Mesendoderm (in vitro differentiated cells): ENCODE measurements around the gene CD7.

Source experiments
- DNase-seq: peaks from one replicate; pipeline ENCODE4 v3.0.0; 2013
- H2AK5ac ChIP-seq: 2 replicates; pipeline ENCODE4 v1.6.1; 2013; ENCODE audit warnings: low read length, inconsistent platforms
- H2BK120ac ChIP-seq: 2 replicates; pipeline ENCODE4 v1.6.1; 2013; ENCODE audit warnings: low read depth, mild to moderate bottlenecking, low read length, moderate library complexity, mixed read lengths
- H2BK15ac ChIP-seq: replicated peaks from 2 replicates; pipeline ENCODE4 v1.6.1; 2013; ENCODE audit warnings: low read depth, mild to moderate bottlenecking, moderate library complexity
- H2BK5ac ChIP-seq: 2 replicates; pipeline ENCODE4 v1.6.1; 2013; ENCODE audit warnings: low read length, inconsistent platforms
- H3K18ac ChIP-seq: 2 replicates; pipeline ENCODE4 v1.6.1; 2013; ENCODE audit warnings: mild to moderate bottlenecking, low read length, mixed read lengths
- H3K23ac ChIP-seq: one replicate; pipeline ENCODE4 v1.6.1; 2013; ENCODE audit warnings: low read length
- H3K27ac ChIP-seq: 2 replicates; pipeline ENCODE4 v1.5.1; 2013; ENCODE audit warnings: low read depth, mild to moderate bottlenecking, inconsistent platforms, low read length, moderate library complexity
- H3K27me3 ChIP-seq: 2 replicates; pipeline ENCODE4 v1.6.1; 2013; ENCODE audit warnings: low read length, control low read depth, mild to moderate bottlenecking, inconsistent platforms; ENCODE audit not compliant: insufficient read depth, poor library complexity
- H3K36me3 ChIP-seq: 2 replicates; pipeline ENCODE4 v1.6.1; 2013; ENCODE audit warnings: low read length, inconsistent platforms; ENCODE audit not compliant: control insufficient read depth, insufficient read depth
- H3K4ac ChIP-seq: one replicate; pipeline ENCODE4 v1.6.1; 2013; ENCODE audit warnings: low read depth, mild to moderate bottlenecking, low read length, moderate library complexity
- H3K4me1 ChIP-seq: 2 replicates; pipeline ENCODE4 v1.6.1; 2013; ENCODE audit warnings: low read depth, low read length, inconsistent platforms; ENCODE audit not compliant: control insufficient read depth
- H3K4me2 ChIP-seq: 2 replicates; pipeline ENCODE4 v1.6.1; 2013; ENCODE audit warnings: low read length
- H3K4me3 ChIP-seq: 2 replicates; pipeline ENCODE4 v1.5.1; 2013; ENCODE audit warnings: mild to moderate bottlenecking, low read length
- H3K56ac ChIP-seq: one replicate; pipeline ENCODE4 v1.6.1; 2013; ENCODE audit warnings: low read length
- H3K79me1 ChIP-seq: 2 replicates; pipeline ENCODE4 v1.6.1; 2013; ENCODE audit warnings: low read length, inconsistent platforms
- H3K79me2 ChIP-seq: 2 replicates; pipeline ENCODE4 v1.6.1; 2013; ENCODE audit warnings: mild to moderate bottlenecking, low read length; ENCODE audit not compliant: control insufficient read depth, insufficient read depth
- H3K9ac ChIP-seq: 2 replicates; pipeline ENCODE4 v1.6.1; 2013; ENCODE audit warnings: low read length, inconsistent platforms
- H4K5ac ChIP-seq: one replicate; pipeline ENCODE4 v1.6.1; 2013; ENCODE audit warnings: low read length
- H4K8ac ChIP-seq: one replicate; pipeline ENCODE4 v1.6.1; 2013; ENCODE audit warnings: low read depth, mild to moderate bottlenecking, control low read depth, low read length, moderate library complexity
- WGBS: extraction: QIAGEN DNeasy Blood & Tissue Kit; methylation state at CpG from one replicate; pipeline ENCODE4 v1.1.7; 2013; ENCODE audit warnings: low lambda C conversion rate, missing lambda C conversion rate; ENCODE audit not compliant: insufficient coverage; ENCODE audit errors: extremely low coverage; 5-methylcytosine and 5-hydroxymethylcytosine counted together

CD7 gene

GRCh38 chr17:82334622-82335394, 17.4 kb upstream of the CD7 start:
- H3K18ac ChIP-seq = no peak overlapping the region
- H3K27ac ChIP-seq = no peak overlapping the region
- no peaks in the 10 kb centered on the region for H3K79me2 ChIP-seq
- no peak overlapping the region for H2BK120ac ChIP-seq
- no CpG with 5 or more reads among the region's 16 CpGs for WGBS
- no peak overlapping the region for H2AK5ac ChIP-seq
- H3K4me2 ChIP-seq = no peak overlapping the region
- DNase-seq = no peak
- H2BK5ac ChIP-seq = no peak overlapping the region
- no peak overlapping the region for H3K9ac ChIP-seq
- H3K4me1 ChIP-seq = no peaks in the 10 kb centered on the region
- H3K36me3 ChIP-seq = no peaks in the 10 kb centered on the region
- peaks cover 26% of the 10 kb centered on the region for H3K27me3 ChIP-seq
- H3K4me3 ChIP-seq = no peak overlapping the region
- H3K79me1 ChIP-seq = no peaks in the 10 kb centered on the region
- H3K56ac ChIP-seq = no peak overlapping the region
- H3K4ac ChIP-seq = no peak overlapping the region
- H4K5ac ChIP-seq = no peak overlapping the region
- H3K23ac ChIP-seq = no peak overlapping the region
- H2BK15ac ChIP-seq = no peak overlapping the region
- no peak overlapping the region for H4K8ac ChIP-seq

GRCh38 chr17:82334204-82334621, 16.8 kb upstream of the CD7 start:
- Histone ChIP-seq H3K36me3 (no peaks in the 10 kb centered on the region), H3K4ac (no peak overlapping the region), H3K4me1 (no peaks in the 10 kb centered on the region), H4K8ac (no peak overlapping the region), H3K79me1 (no peaks in the 10 kb centered on the region), H2BK120ac (no peak overlapping the region), H3K79me2 (no peaks in the 10 kb centered on the region), H3K56ac (no peak overlapping the region), H2BK5ac (no peak overlapping the region), H3K4me2 (no peak overlapping the region), H3K4me3 (no peak overlapping the region), H3K27ac (no peak overlapping the region), H4K5ac (no peak overlapping the region), H3K27me3 (peaks cover 26% of the 10 kb centered on the region), H3K18ac (no peak overlapping the region), H2AK5ac (no peak overlapping the region), H3K23ac (no peak overlapping the region), H2BK15ac (no peak overlapping the region), H3K9ac (no peak overlapping the region)
- DNase-seq = no peak
- no CpG with 5 or more reads among the region's 25 CpGs for WGBS

GRCh38 chr17:82333279-82334171, 16.1 kb upstream of the CD7 start, which contains the start of gene SECTM1:
TSS of gene SECTM1 (minus strand) at chr17:82333766. CDS start at chr17:82327240, 6,526 bp downstream.
- Histone ChIP-seq H3K79me2 (no peaks in the 10 kb centered on the region), H3K4me3 (no peak within 1 kb of the TSS), H3K27me3 (peaks cover 26% of the 10 kb centered on the region), H2BK5ac (no peak within 1 kb of the TSS), H3K9ac (no peak within 1 kb of the TSS), H3K18ac (no peak within 1 kb of the TSS), H3K23ac (no peak within 1 kb of the TSS), H2BK15ac (no peak within 1 kb of the TSS), H3K4me2 (no peak within 1 kb of the TSS), H3K27ac (no peak within 1 kb of the TSS), H3K56ac (no peak within 1 kb of the TSS), H3K79me1 (no peaks in the 10 kb centered on the region), H4K8ac (no peak within 1 kb of the TSS), H2AK5ac (no peak within 1 kb of the TSS), H4K5ac (no peak within 1 kb of the TSS), H2BK120ac (no peak within 1 kb of the TSS), H3K36me3 (no peaks in the 10 kb centered on the region), H3K4ac (no peak within 1 kb of the TSS), H3K4me1 (no peaks in the 10 kb centered on the region)
- WGBS = no CpG with 5 or more reads among the region's 90 CpGs
- no peak for DNase-seq

GRCh38 chr17:82332669-82333278, 15.4 kb upstream of the CD7 start:
- H2BK5ac ChIP-seq = no peak overlapping the region
- H2AK5ac ChIP-seq = no peak overlapping the region
- no CpG with 5 or more reads among the region's 32 CpGs for WGBS
- H2BK120ac ChIP-seq = no peak overlapping the region
- H3K36me3 ChIP-seq = no peaks in the 10 kb centered on the region
- no peak overlapping the region for H3K9ac ChIP-seq
- no peaks in the 10 kb centered on the region for H3K79me2 ChIP-seq
- no peak overlapping the region for H3K4me2 ChIP-seq
- no peaks in the 10 kb centered on the region for H3K79me1 ChIP-seq
- H3K27ac ChIP-seq = no peak overlapping the region
- H3K56ac ChIP-seq = no peak overlapping the region
- H4K8ac ChIP-seq = no peak overlapping the region
- no peak overlapping the region for H3K4me3 ChIP-seq
- no peak overlapping the region for H3K4ac ChIP-seq
- no peak overlapping the region for H2BK15ac ChIP-seq
- H3K23ac ChIP-seq = no peak overlapping the region
- DNase-seq = no peak
- H3K4me1 ChIP-seq = no peaks in the 10 kb centered on the region
- H3K27me3 ChIP-seq = peaks cover 26% of the 10 kb centered on the region
- no peak overlapping the region for H4K5ac ChIP-seq
- no peak overlapping the region for H3K18ac ChIP-seq

- no peak overlapping the region for H4K5ac ChIP-seq
- H3K27me3 ChIP-seq = peaks cover 26% of the 10 kb centered on the region
- no peak overlapping the region for H2BK15ac ChIP-seq
- H3K9ac ChIP-seq = no peak overlapping the region
- no peaks in the 10 kb centered on the region for H3K79me2 ChIP-seq
- H2BK5ac ChIP-seq = no peak overlapping the region
- no peak overlapping the region for H2BK120ac ChIP-seq
- H3K23ac ChIP-seq = no peak overlapping the region
- H3K27ac ChIP-seq = no peak overlapping the region
- no CpG with 5 or more reads among the region's 25 CpGs for WGBS
- no peaks in the 10 kb centered on the region for H3K79me1 ChIP-seq
- H3K56ac ChIP-seq = no peak overlapping the region
- H2AK5ac ChIP-seq = no peak overlapping the region
- H3K18ac ChIP-seq = no peak overlapping the region
- no peak overlapping the region for H3K4me2 ChIP-seq
- no peak overlapping the region for H3K4ac ChIP-seq
- no peaks in the 10 kb centered on the region for H3K36me3 ChIP-seq
- DNase-seq = no peak
- no peaks in the 10 kb centered on the region for H3K4me1 ChIP-seq
- no peak overlapping the region for H4K8ac ChIP-seq
- H3K4me3 ChIP-seq = no peak overlapping the region
These were observed 14.0 kb upstream of the CD7 start for GRCh38 chr17:82331345-82331939.
